Measurements from ENCODE around the gene HERC6. TPM values are rescaled to one million over a fixed set of nuclear protein-coding genes. Genes with fewer than 3 reads are reported as not detected.

The HERC6 gene
- total and polyA plus RNA-seq, 2 of the 8 experiments (the other 6 are each of a cell fraction or from before 2014, with no cell fraction given), result 3.7 to 3.8 TPM

DNA sequence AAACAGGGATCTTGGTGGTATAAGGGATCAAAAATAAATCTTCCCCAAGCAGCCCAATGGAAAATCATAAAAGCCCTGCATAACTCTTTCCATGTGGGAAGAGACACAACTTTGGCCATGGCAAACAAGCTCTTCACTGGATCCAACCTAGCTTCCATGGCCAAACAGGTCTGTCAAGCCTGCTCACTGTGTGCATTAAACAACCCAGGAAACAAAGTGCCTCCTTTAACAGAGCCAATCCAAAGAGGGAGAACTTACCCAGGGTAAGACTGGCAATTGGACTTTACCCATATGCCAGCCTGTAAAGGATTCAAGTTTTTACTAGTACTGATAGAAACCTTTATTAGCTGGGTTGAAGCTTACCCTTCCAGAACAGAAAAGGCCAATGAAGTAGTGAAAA is 70.6 kb downstream of the HERC6 start:
- H2AK5ac ChIP-seq (ENCODE audit: low read depth, low read length), result no peak overlapping the region
- DNase-seq (ENCODE audit: low read depth in 1 of 2, low spot score in 2 of 2), result no peak
- no peaks in the 10 kb centered on the region for H4K20me1 ChIP-seq (replicated peaks in 1 of 2; ENCODE audit: control insufficient read depth in 1 of 2, insufficient read depth in 2 of 2, low read length in 2 of 2)
- H3K36me3 ChIP-seq (ENCODE audit: control insufficient read depth in 2 of 4, insufficient read depth in 4 of 4, low read length in 3 of 4), result no peaks in the 10 kb centered on the region
- no peak overlapping the region for H3K4me2 ChIP-seq (ENCODE audit: insufficient read depth in 1 of 2, low read depth in 2 of 2, low read length in 2 of 2)
- no peaks in the 10 kb centered on the region for H3K27me3 ChIP-seq (replicated peaks in 1 of 4; ENCODE audit: control insufficient read depth in 3 of 4, extremely low read depth in 1 of 4, insufficient read depth in 3 of 4, low read length in 3 of 4)
- no peak overlapping the region for H2BK12ac ChIP-seq (ENCODE audit: low read depth, low read length)
- FAIRE-seq, result no peak
- peaks cover 5 to 9% of the 10 kb centered on the region in 2 experiments; a peak in 3 of 4 replicates for H3K9me3 ChIP-seq (ENCODE audit: insufficient read depth in 2 of 2, low read depth in 1 of 2, low read length in 1 of 2)
- no peak overlapping the region for H2BK120ac ChIP-seq (replicated peaks; ENCODE audit: low read depth, low read length)
- CTCF ChIA-PET (ENCODE audit: partially characterized antibody), result interaction anchor here (0.8 to 2.7 kb wide), 2 partner anchors 80 to 230 kb away, joined by 3 to 8 read pairs; no protein-coding TSS in a partner anchor
- H3K9ac ChIP-seq (replicated peaks in 1 of 4; ENCODE audit: extremely low read depth in 1 of 4, low read depth in 3 of 4, low read length in 3 of 4), result no peak overlapping the region
- H3K4me3 ChIP-seq (ENCODE audit: extremely low read depth in 1 of 4, insufficient read depth in 2 of 4, low read depth in 3 of 4, low read length in 4 of 4), result no peak overlapping the region
- no peak overlapping the region for H3K27ac ChIP-seq (ENCODE audit: low read depth, low read length)
- H3K23ac ChIP-seq (ENCODE audit: insufficient read length), result no peak overlapping the region
- H2BK20ac ChIP-seq (ENCODE audit: low read length), result no peak overlapping the region
- H3K56ac ChIP-seq (replicated peaks; ENCODE audit: insufficient read length, low read depth, low read length), result no peak overlapping the region
- H2AFZ ChIP-seq (ENCODE audit: low read length), result no peak overlapping the region
- no peak overlapping the region for H4K91ac ChIP-seq (replicated peaks; ENCODE audit: insufficient read length, low read length)
- H3K4me1 ChIP-seq (replicated peaks in 1 of 4; ENCODE audit: control insufficient read depth in 3 of 4, insufficient read depth in 4 of 4, low read length in 3 of 4), result peaks cover 0 to under 1% (median 0%) of the 10 kb centered on the region in 4 experiments; a peak in 2 of 7 replicates
- no peak overlapping the region for H2BK15ac ChIP-seq (ENCODE audit: low read length)
- no peaks in the 10 kb centered on the region for H3K23me2 ChIP-seq (ENCODE audit: low read depth, low read length)
- H3K79me1 ChIP-seq (ENCODE audit: low read depth, low read length), result no peaks in the 10 kb centered on the region
- H3K18ac ChIP-seq (ENCODE audit: extremely low read depth, low read length), result no peak overlapping the region
- no peak overlapping the region for H4K5ac ChIP-seq (ENCODE audit: insufficient read length, low read depth, low read length)
- no peak for TF ChIP-seq SP4 (IDR thresholded peaks at IDR 0.05; ENCODE audit: low read length)
- no peak for TF ChIP-seq SP2 (IDR thresholded peaks at IDR 0.05; ENCODE audit: low read length)
- H2BK5ac ChIP-seq (ENCODE audit: low read depth, low read length), result no peak overlapping the region
- H4K8ac ChIP-seq (ENCODE audit: extremely low read depth, insufficient read depth, low read length), result no peak overlapping the region
- no peak overlapping the region for H3K14ac ChIP-seq (ENCODE audit: insufficient read length)
- no peaks in the 10 kb centered on the region for H3K79me2 ChIP-seq (ENCODE audit: control insufficient read depth in 1 of 2, insufficient read depth in 2 of 2, low read length in 2 of 2)
- POLR2A ChIA-PET (ENCODE audit: partially characterized antibody), result no interaction called here
- H3K4ac ChIP-seq (replicated peaks; ENCODE audit: insufficient read length, low read depth, low read length), result no peak overlapping the region

Measured in H1 (cell line).